K562 (cell line): ENCODE measurements around the gene DCST1. TPM values are rescaled to one million over a fixed set of nuclear protein-coding genes. Genes with fewer than 3 reads are reported as not detected.

ENCODE experiments used
- ATAC-seq: fragments of 200-7000 bp; cut with Tn5 transposase; 3 replicates; pipeline ENCODE4 v1.9.1; 2020; ENCODE audit warnings: moderate library complexity
- BruUV-seq: library from RNA; stranded (reverse); fragments of 400-500 nt; replicated peaks from 2 replicates; lab custom pipeline; 2021; lab: Mats Ljungman, UMichigan
- CTCF ChIA-PET: fragments of 300-600 bp; formaldehyde crosslinking; extraction: SDS; loops from one replicate; lab custom pipeline; 2021; ENCODE audit warnings: low intra/inter-chr PET ratio; lab: Yijun Ruan, JAX
- POLR2A ChIA-PET: fragments of 300-600, 350-650 bp; sonication (Branson Sonifier 250); formaldehyde crosslinking; extraction: SDS; loops from one replicate; lab custom pipeline; 2021; ENCODE audit warnings: antibody characterized with exemption, inconsistent platforms; lab: Yijun Ruan, JAX
- DNase-seq, 4 experiments: peaks; one replicate each; pipeline versions ENCODE4 v3.0.0 to v3.0.0-alpha.2; 2011 to 2018; ENCODE audit warnings: low spot score in 3 of 4, mixed read lengths in 3 of 4; ENCODE audit errors: extremely low read depth in 1 of 4
- FAIRE-seq: peaks from 2 replicates; lab custom pipeline; 2011; peaks lifted over from hg19 to GRCh38; lab: Jason Lieb, UNC
- H2AFZ ChIP-seq: 2 replicates; pipeline ENCODE4 v1.6.0; 2011; ENCODE audit warnings: low read depth, low read length, control low read depth, inconsistent platforms
- H3K27ac ChIP-seq: fragments of 200-600 bp; 3 replicates; pipeline ENCODE4 v1.8.0; 2011; ENCODE audit warnings: low read depth, mild to moderate bottlenecking, control low read depth, inconsistent platforms, low read length, moderate library complexity, mixed read lengths; ENCODE audit errors: extremely low read depth
- H3K27me3 ChIP-seq, 2 experiments: fragments of 300-600 bp in 1 of 2; 2 replicates in 1 of 2; 3 replicates in 1 of 2; pipeline versions ENCODE4 v1.6.0 to v1.8.0; 2011; ENCODE audit warnings: inconsistent platforms in 2 of 2, low read length in 2 of 2, mild to moderate bottlenecking in 1 of 2, mixed read lengths in 1 of 2, moderate library complexity in 1 of 2; ENCODE audit not compliant: control insufficient read depth in 2 of 2, insufficient read depth in 2 of 2
- H3K36me3 ChIP-seq: fragments of 300-600 bp; 3 replicates; pipeline ENCODE4 v1.8.0; 2011; ENCODE audit warnings: mild to moderate bottlenecking, low read length, inconsistent platforms; ENCODE audit not compliant: control insufficient read depth, insufficient read depth
- H3K4me1 ChIP-seq, 2 experiments: fragments of 200-600 bp in 1 of 2; replicated peaks in 1 of 2; 2 replicates in 1 of 2; 3 replicates in 1 of 2; pipeline versions ENCODE4 v1.5.1 to v1.8.0; 2011; ENCODE audit warnings: inconsistent platforms in 2 of 2, low read length in 2 of 2, mild to moderate bottlenecking in 1 of 2, mixed read lengths in 1 of 2, moderate library complexity in 1 of 2; ENCODE audit not compliant: control insufficient read depth in 2 of 2, insufficient read depth in 2 of 2
- H3K4me2 ChIP-seq: 2 replicates; pipeline ENCODE4 v1.6.1; 2011; ENCODE audit warnings: low read length, control low read depth, inconsistent platforms, mixed read lengths; ENCODE audit not compliant: insufficient read depth
- H3K4me3 ChIP-seq: fragments of 200-600 bp; sonication (generic), shearing (Covaris generic); 2 replicates; pipeline ENCODE4 v1.5.1; 2016; ENCODE audit warnings: control low read depth, inconsistent platforms
- H3K79me2 ChIP-seq: fragments of 200-600 bp; 3 replicates; pipeline ENCODE4 v1.8.0; 2011; ENCODE audit warnings: low read length, inconsistent platforms; ENCODE audit not compliant: control insufficient read depth, insufficient read depth
- H3K9ac ChIP-seq, 2 experiments: 2 replicates each; pipeline versions ENCODE4 v1.6.0 to v1.6.1; 2011; ENCODE audit warnings: low read depth in 2 of 2, low read length in 2 of 2, control low read depth in 1 of 2, inconsistent platforms in 1 of 2, mild to moderate bottlenecking in 1 of 2, mixed read lengths in 1 of 2; ENCODE audit not compliant: insufficient read depth in 1 of 2
- H3K9me1 ChIP-seq: one replicate; pipeline ENCODE4 v1.6.0; 2011; ENCODE audit warnings: inconsistent platforms, mild to moderate bottlenecking, low read length, moderate library complexity; ENCODE audit not compliant: control insufficient read depth, insufficient read depth
- H3K9me3 ChIP-seq: replicated peaks from 2 replicates; pipeline ENCODE4 v1.5.1; 2011; ENCODE audit warnings: low read depth, low read length, inconsistent platforms; ENCODE audit not compliant: control insufficient read depth, insufficient read depth
- H4K20me1 ChIP-seq: replicated peaks from 2 replicates; pipeline ENCODE4 v1.6.1; 2011; ENCODE audit warnings: low read length, inconsistent platforms, mixed read lengths; ENCODE audit not compliant: control insufficient read depth, insufficient read depth
- ESRRB ChIP-seq: fragments of 250-450 bp; sonication (Bioruptor Pico); IDR thresholded peaks from 2 replicates; pipeline ENCODE4 v1.5.0; 2020; ENCODE audit warnings: mild to moderate bottlenecking, moderate library complexity, borderline replicate concordance
- FOXJ2 ChIP-seq: fragments of 200-800 bp; sonication (Bioruptor generic); IDR thresholded peaks from 2 replicates; pipeline ENCODE4 v1.6.1; 2016; ENCODE audit warnings: missing genetic modification characterization, missing compliant biosample characterization
- FOXK2 ChIP-seq, 2 experiments: fragments of 450-650 bp; IDR thresholded peaks in 1 of 2; conservative IDR thresholded peaks in 1 of 2; 2 replicates each; pipeline ENCODE4 v1.6.1; 2016; ENCODE audit warnings: low read depth in 2 of 2, mild to moderate bottlenecking in 1 of 2
- KDM4B ChIP-seq, 2 experiments: fragments of 450-650 bp in 1 of 2; sonication (generic) in 1 of 2; IDR thresholded peaks; 2 replicates each; pipeline ENCODE4 v1.6.1; 2016 to 2017; ENCODE audit warnings: borderline replicate concordance in 2 of 2, antibody characterized with exemption in 1 of 2, low read depth in 1 of 2, mild to moderate bottlenecking in 1 of 2
- KLF6 ChIP-seq: fragments of 250-450 bp; sonication (Bioruptor Pico); IDR thresholded peaks from 2 replicates; pipeline ENCODE4 v1.4.0; 2020; ENCODE audit warnings: mild to moderate bottlenecking, moderate library complexity, borderline replicate concordance
- NCOA6 ChIP-seq: fragments of 450-650 bp; IDR thresholded peaks from 2 replicates; pipeline ENCODE4 v1.6.1; 2017; ENCODE audit warnings: mild to moderate bottlenecking
- NEUROD1 ChIP-seq: fragments of 150-350 bp; IDR thresholded peaks from 2 replicates; pipeline ENCODE4 v1.6.1; 2014; ENCODE audit warnings: borderline replicate concordance, low read length, low read depth; ENCODE audit not compliant: partially characterized antibody
- NFRKB ChIP-seq: fragments of 450-650 bp; IDR thresholded peaks from 2 replicates; pipeline ENCODE4 v1.6.1; 2016; ENCODE audit warnings: low read depth
- POLR2G ChIP-seq: fragments of 200-400 bp; formaldehyde crosslinking; IDR thresholded peaks from 2 replicates; pipeline ENCODE4 v1.6.1; 2017; ENCODE audit warnings: low read depth, mild to moderate bottlenecking, antibody characterized with exemption, low read length, moderate library complexity
- PRMT5 ChIP-seq: sonication (generic); formaldehyde crosslinking; IDR thresholded peaks from 2 replicates; pipeline ENCODE4 v1.5.0; 2020; ENCODE audit warnings: missing genetic modification reagents
- PTBP1 ChIP-seq: fragments of 200-400 bp; formaldehyde crosslinking; IDR thresholded peaks from 2 replicates; pipeline ENCODE4 v1.6.1; 2017; ENCODE audit warnings: low read depth, low read length
- SMAD4 ChIP-seq: fragments of 250-450 bp; sonication (Bioruptor Pico); conservative IDR thresholded peaks from 2 replicates; pipeline ENCODE4 v1.8.0; 2021; ENCODE audit warnings: inconsistent platforms, mild to moderate bottlenecking, moderate library complexity
- TCF3 ChIP-seq: sonication (generic); formaldehyde crosslinking; IDR thresholded peaks from 2 replicates; pipeline ENCODE4 v1.4.0; 2020; ENCODE audit warnings: mild to moderate bottlenecking, missing genetic modification reagents
- XRCC3 ChIP-seq: fragments of 450-650 bp; IDR thresholded peaks from 2 replicates; pipeline ENCODE4 v1.6.1; 2017; ENCODE audit warnings: mild to moderate bottlenecking, moderate library complexity
- ZNF431 ChIP-seq: sonication (generic); formaldehyde crosslinking; IDR thresholded peaks from 2 replicates; pipeline ENCODE4 v1.8.0; 2022; ENCODE audit warnings: mild to moderate bottlenecking, missing genetic modification reagents
- ZNF668 ChIP-seq: fragments of 250-450 bp; sonication (Bioruptor Pico); IDR thresholded peaks from 2 replicates; pipeline ENCODE4 v1.8.0; 2022; ENCODE audit warnings: mild to moderate bottlenecking, inconsistent platforms
- ZNF707 ChIP-seq: fragments of 250-450 bp; sonication (Bioruptor Pico); conservative IDR thresholded peaks from 2 replicates; pipeline ENCODE4 v1.8.0; 2022; ENCODE audit warnings: inconsistent platforms, mild to moderate bottlenecking, moderate library complexity
- WGBS: fragments of 100-300 bp; shearing (Covaris generic); methylation state at CpG from one replicate; pipeline ENCODE4 v1.1.6; 2016; ENCODE audit warnings: low coverage, mixed read lengths; ENCODE audit not compliant: insufficient coverage; ENCODE audit errors: missing lambda C conversion rate; 5-methylcytosine and 5-hydroxymethylcytosine counted together
- in situ Hi-C: fragments of 300-500 bp; cut with MboI; formaldehyde crosslinking; loops from 4 replicates; pipeline ENCODE4 v1.15.0; 2018; ENCODE audit warnings: inconsistent platforms, mixed read lengths
- intact Hi-C: fragments of 100-400 bp; cut with micrococcal nuclease; formaldehyde crosslinking; loops from 2 replicates; pipeline ENCODE4 v1.14.2; 2022
- polyA plus RNA-seq, 8 experiments: library from polyadenylated mRNA; depleted of rRNA in 4 of 8; stranded (reverse) in 5 of 8; unstranded in 3 of 8; fragments of >200 nt; fragmentation: Nextera tagmentation in 2 of 8; fragmentation: Illumina TruSeq in 1 of 8; extraction: Ambion mirVana in 2 of 8; extraction: Trizol in 1 of 8; gene quantifications; 2 replicates each; pipeline versions ENCODE4 v1.2.1 to v1.2.3, GENCODE V29; 2011 to 2014; ENCODE audit warnings: inconsistent platforms in 1 of 8, missing spikeins in 1 of 8
- total RNA-seq, 7 experiments: library from RNA; depleted of rRNA in 6 of 7; stranded (reverse); fragments of >200 nt in 6 of 7; fragmentation: Illumina TruSeq in 2 of 7; extraction: Trizol in 2 of 7; gene quantifications; 2 replicates each; pipeline versions ENCODE4 v1.2.1 to v1.2.3, GENCODE V29; 2011 to 2021; ENCODE audit warnings: low replicate concordance in 1 of 7
- TF ChIP-seq, protein P1 (sequence below): fragments of 450-650 bp; IDR thresholded peaks from 2 replicates; pipeline ENCODE4 v1.6.1; 2014; ENCODE audit warnings: low read depth, mild to moderate bottlenecking, moderate library complexity, borderline replicate concordance
- TF ChIP-seq, protein P2 (sequence below): sonication (generic); formaldehyde crosslinking; IDR thresholded peaks from 2 replicates; pipeline ENCODE4 v1.8.1; 2022; ENCODE audit warnings: missing genetic modification reagents
- TF ChIP-seq, protein P3 (sequence below), 2 experiments: IDR thresholded peaks; 2 replicates each; pipeline ENCODE4 v1.6.1; 2011; ENCODE audit warnings: borderline replicate concordance in 1 of 2, control low read depth in 1 of 2, low read depth in 1 of 2, low read length in 1 of 2, mild to moderate bottlenecking in 1 of 2, mixed read lengths in 1 of 2, moderate library complexity in 1 of 2; ENCODE audit not compliant: insufficient read depth in 1 of 2, insufficient read length in 1 of 2, poor library complexity in 1 of 2, severe bottlenecking in 1 of 2; ENCODE audit errors: extremely low read depth in 1 of 2

The DCST1 gene
- total and polyA plus RNA-seq, 9 of the 15 experiments (the other 6 are each of a cell fraction or from before 2014, with no cell fraction given): not detected

DNA sequence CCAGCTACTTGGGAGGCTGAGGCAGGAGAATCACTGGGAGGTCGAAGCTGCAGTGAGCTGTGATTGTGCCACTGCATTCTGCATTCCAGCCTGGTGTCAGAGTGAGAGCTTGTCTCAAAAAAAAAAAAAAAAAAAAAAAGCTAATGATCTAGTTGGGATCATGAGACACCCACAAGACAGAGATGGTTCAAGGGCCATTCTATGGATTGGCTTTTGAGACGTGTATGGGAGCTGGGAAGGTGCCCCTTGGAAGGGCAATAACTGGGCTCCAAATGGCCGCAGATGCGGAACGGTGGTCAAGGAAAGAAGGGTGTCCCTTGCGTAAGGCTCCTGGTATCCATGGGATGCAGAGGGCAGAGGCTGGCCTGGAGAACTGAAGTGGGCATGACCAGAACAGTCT is 10.7 kb downstream of the DCST1 start:
- no peaks in the 10 kb centered on the region for H3K36me3 ChIP-seq
- ATAC-seq (no peak), FAIRE-seq (no peak), DNase-seq (no peak)
- no peaks in the 10 kb centered on the region for H3K9me3 ChIP-seq
- no TSS peak for BruUV-seq
- WGBS: 68% methylated on average over 6 of the region's 6 CpGs
- intact Hi-C loops (no loop called here), in situ Hi-C loops (no loop called here)
- no peak overlapping the region for H3K4me3 ChIP-seq
- TF ChIP-seq ZNF707 (CRISPR knock-in tag) (no peak), XRCC3 (no peak), PRMT5 (CRISPR knock-in tag) (no peak), ESRRB (CRISPR knock-in tag) (no peak), ZNF668 (CRISPR knock-in tag) (no peak), ZNF431 (CRISPR knock-in tag) (no peak), FOXJ2 (tag) (no peak), SMAD4 (CRISPR knock-in tag) (no peak), NEUROD1 (no peak), PTBP1 (no peak), NFRKB (no peak), NCOA6 (no peak), TCF3 (CRISPR knock-in tag) (no peak), KLF6 (CRISPR knock-in tag) (no peak), FOXK2 (conservative IDR thresholded peaks at IDR 0.05 in 1 of 2, IDR thresholded peaks at IDR 0.05 in 1 of 2; ENCODE audit: low read depth in 2 of 2) (no peak), KDM4B (IDR thresholded peaks at IDR 0.05; ENCODE audit: borderline replicate concordance in 2 of 2, low read depth in 1 of 2) (no peak), POLR2G (no peak)
- TF ChIP-seq, protein P1, sequence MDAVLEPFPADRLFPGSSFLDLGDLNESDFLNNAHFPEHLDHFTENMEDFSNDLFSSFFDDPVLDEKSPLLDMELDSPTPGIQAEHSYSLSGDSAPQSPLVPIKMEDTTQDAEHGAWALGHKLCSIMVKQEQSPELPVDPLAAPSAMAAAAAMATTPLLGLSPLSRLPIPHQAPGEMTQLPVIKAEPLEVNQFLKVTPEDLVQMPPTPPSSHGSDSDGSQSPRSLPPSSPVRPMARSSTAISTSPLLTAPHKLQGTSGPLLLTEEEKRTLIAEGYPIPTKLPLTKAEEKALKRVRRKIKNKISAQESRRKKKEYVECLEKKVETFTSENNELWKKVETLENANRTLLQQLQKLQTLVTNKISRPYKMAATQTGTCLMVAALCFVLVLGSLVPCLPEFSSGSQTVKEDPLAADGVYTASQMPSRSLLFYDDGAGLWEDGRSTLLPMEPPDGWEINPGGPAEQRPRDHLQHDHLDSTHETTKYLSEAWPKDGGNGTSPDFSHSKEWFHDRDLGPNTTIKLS: no peak
- TF ChIP-seq, protein P2, sequence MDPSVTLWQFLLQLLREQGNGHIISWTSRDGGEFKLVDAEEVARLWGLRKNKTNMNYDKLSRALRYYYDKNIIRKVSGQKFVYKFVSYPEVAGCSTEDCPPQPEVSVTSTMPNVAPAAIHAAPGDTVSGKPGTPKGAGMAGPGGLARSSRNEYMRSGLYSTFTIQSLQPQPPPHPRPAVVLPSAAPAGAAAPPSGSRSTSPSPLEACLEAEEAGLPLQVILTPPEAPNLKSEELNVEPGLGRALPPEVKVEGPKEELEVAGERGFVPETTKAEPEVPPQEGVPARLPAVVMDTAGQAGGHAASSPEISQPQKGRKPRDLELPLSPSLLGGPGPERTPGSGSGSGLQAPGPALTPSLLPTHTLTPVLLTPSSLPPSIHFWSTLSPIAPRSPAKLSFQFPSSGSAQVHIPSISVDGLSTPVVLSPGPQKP (CRISPR knock-in tag): no peak
- TF ChIP-seq, protein P3, sequence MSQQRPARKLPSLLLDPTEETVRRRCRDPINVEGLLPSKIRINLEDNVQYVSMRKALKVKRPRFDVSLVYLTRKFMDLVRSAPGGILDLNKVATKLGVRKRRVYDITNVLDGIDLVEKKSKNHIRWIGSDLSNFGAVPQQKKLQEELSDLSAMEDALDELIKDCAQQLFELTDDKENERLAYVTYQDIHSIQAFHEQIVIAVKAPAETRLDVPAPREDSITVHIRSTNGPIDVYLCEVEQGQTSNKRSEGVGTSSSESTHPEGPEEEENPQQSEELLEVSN (IDR thresholded peaks at IDR 0.05; ENCODE audit: borderline replicate concordance in 1 of 2, extremely low read depth in 1 of 2, insufficient read depth in 1 of 2, insufficient read length in 1 of 2, low read depth in 1 of 2, low read length in 1 of 2, poor library complexity in 1 of 2, severe bottlenecking in 1 of 2): no peak
- H4K20me1 ChIP-seq: peaks cover 6% of the 10 kb centered on the region; the same call in 1 of the 2 replicates
- peak overlapping the region in 1 of 2 experiments; percentile 59; a peak in 1 of 4 replicates for H3K9ac ChIP-seq
- no peak overlapping the region for H2AFZ ChIP-seq
- no peak overlapping the region for H3K4me2 ChIP-seq
- H3K27ac ChIP-seq: no peak overlapping the region
- CTCF ChIA-PET: interaction anchor here (0.8 to 3.1 kb wide), 3 partner anchors 18 to 82 kb away, joined by 6 to 19 read pairs (median 8); partner anchors contain the start of gene PYGO2
- POLR2A ChIA-PET: interaction anchor here (0.6 to 2.1 kb wide), 4 partner anchors 16 to 32 kb away, joined by 3 to 5 read pairs (median 3); no protein-coding TSS in a partner anchor
- H3K9me1 ChIP-seq: peaks cover 4% of the 10 kb centered on the region
- H3K4me1 ChIP-seq: peaks cover 11 to 27% of the 10 kb centered on the region in 2 experiments; a peak in 4 of 5 replicates
- H3K27me3 ChIP-seq: no peaks in the 10 kb centered on the region; a peak in 1 of 5 replicates
- no peaks in the 10 kb centered on the region for H3K79me2 ChIP-seq
